Measurements from ENCODE around the gene TFDP2. TPM values are rescaled to one million over a fixed set of nuclear protein-coding genes. Genes with fewer than 3 reads are reported as not detected.

TFDP2 gene
- total RNA-seq, 1 donor from 2014 or later: 64.5 TPM

GRCh38 chr3:142127941-142128658 lies 21.2 kb downstream of the TFDP2 start:
- Mint-ChIP-seq H3K9me3 (no peaks in the 10 kb centered on the region), H3K36me3 (ENCODE audit: low read depth) (no peaks in the 10 kb centered on the region), H3K4me1 (peaks cover 7% of the 10 kb centered on the region), H3K27me3 (ENCODE audit: low read depth) (no peaks in the 10 kb centered on the region), H3K4me3 (no peak overlapping the region), H3K27ac (ENCODE audit: unreplicated experiment) (peak overlapping the region; percentile 93)
- no peak for TF ChIP-seq CTCF (conservative IDR thresholded peaks at IDR 0.05)
- DNase-seq (ENCODE audit: low read depth, low spot score): no peak

- Mint-ChIP-seq H3K4me1 (peaks cover 7% of the 10 kb centered on the region), H3K4me3 (no peak overlapping the region), H3K27me3 (ENCODE audit: low read depth) (no peaks in the 10 kb centered on the region), H3K27ac (ENCODE audit: unreplicated experiment) (no peak overlapping the region), H3K36me3 (ENCODE audit: low read depth) (no peaks in the 10 kb centered on the region), H3K9me3 (no peaks in the 10 kb centered on the region)
- DNase-seq (ENCODE audit: low read depth, low spot score): no peak
- TF ChIP-seq CTCF (conservative IDR thresholded peaks at IDR 0.05): no peak
Observed at GRCh38 chr3:142124243-142124642, 25.1 kb downstream of the TFDP2 start.

GRCh38 chr3:142120707-142121106 lies 28.6 kb downstream of the TFDP2 start:
- no peak for TF ChIP-seq CTCF (conservative IDR thresholded peaks at IDR 0.05)
- Mint-ChIP-seq H3K9me3 (no peaks in the 10 kb centered on the region), H3K36me3 (ENCODE audit: low read depth) (no peaks in the 10 kb centered on the region), H3K4me1 (peaks cover 5% of the 10 kb centered on the region), H3K4me3 (no peak overlapping the region), H3K27ac (ENCODE audit: unreplicated experiment) (no peak overlapping the region), H3K27me3 (ENCODE audit: low read depth) (no peaks in the 10 kb centered on the region)
- no peak for DNase-seq (ENCODE audit: low read depth, low spot score)

GRCh38 chr3:142118911-142119310 lies 30.4 kb downstream of the TFDP2 start:
- H3K36me3 Mint-ChIP-seq (ENCODE audit: low read depth): no peaks in the 10 kb centered on the region
- DNase-seq (ENCODE audit: low read depth, low spot score): no peak
- H3K9me3 Mint-ChIP-seq: no peaks in the 10 kb centered on the region
- H3K4me1 Mint-ChIP-seq: peaks cover 5% of the 10 kb centered on the region
- no peak for TF ChIP-seq CTCF (conservative IDR thresholded peaks at IDR 0.05)
- no peaks in the 10 kb centered on the region for H3K27me3 Mint-ChIP-seq (ENCODE audit: low read depth)
- no peak overlapping the region for H3K4me3 Mint-ChIP-seq
- H3K27ac Mint-ChIP-seq (ENCODE audit: unreplicated experiment): no peak overlapping the region

- Mint-ChIP-seq H3K4me3 (no peak overlapping the region), H3K36me3 (ENCODE audit: low read depth) (no peaks in the 10 kb centered on the region), H3K27me3 (ENCODE audit: low read depth) (no peaks in the 10 kb centered on the region), H3K27ac (ENCODE audit: unreplicated experiment) (peak overlapping the region; percentile 1), H3K9me3 (no peaks in the 10 kb centered on the region), H3K4me1 (peaks cover 5% of the 10 kb centered on the region)
- TF ChIP-seq CTCF (conservative IDR thresholded peaks at IDR 0.05): no peak
- DNase-seq (ENCODE audit: low read depth, low spot score): no peak
Observed at GRCh38 chr3:142117056-142117851, 32.1 kb downstream of the TFDP2 start.
